ENCODE data around the gene SLC25A29. TPM values are rescaled to one million over a fixed set of nuclear protein-coding genes. Genes with fewer than 3 reads are reported as not detected.
A peak's percentile ranks its signal among the peaks of the same experiment; 100 is the strongest.

The SLC25A29 gene
- total and polyA plus RNA-seq, 2 of the 13 experiments (the other 11 are each of a cell fraction or from before 2014, with no cell fraction given), result 12.2 to 17.2 TPM

DNA sequence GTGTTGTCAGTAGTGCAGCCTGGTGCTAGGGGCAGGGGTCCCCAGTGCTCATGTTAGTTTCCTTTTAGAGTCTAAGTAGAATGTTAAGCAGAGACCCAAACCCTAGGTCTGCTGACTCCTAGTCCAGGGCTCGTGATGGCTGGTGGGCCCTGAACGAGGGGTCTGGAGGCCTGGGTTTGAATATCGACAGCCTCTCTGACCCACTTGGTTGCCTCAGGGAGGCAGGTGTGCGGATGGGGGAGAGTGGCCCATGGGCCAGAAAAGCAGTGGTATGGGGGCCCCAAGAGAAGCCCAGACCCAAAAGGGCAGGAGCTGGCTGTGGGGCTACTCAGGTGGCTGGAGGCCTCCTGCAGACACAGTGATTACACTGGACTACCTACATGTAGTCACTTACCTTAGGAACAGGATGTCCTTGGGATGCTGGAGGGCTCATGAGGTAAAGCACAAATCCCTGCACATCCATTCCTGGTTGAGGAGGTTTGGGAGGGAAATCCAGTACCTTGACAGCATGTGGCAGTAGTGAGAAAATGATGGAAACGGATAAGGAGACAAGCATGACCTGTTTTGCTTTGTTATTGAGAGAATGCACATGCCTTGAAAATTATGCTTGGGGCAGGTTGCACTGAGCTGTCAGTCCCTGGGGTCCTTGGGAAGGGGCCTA lies 1.7 kb upstream of the SLC25A29 start (continued):
- TF ChIP-seq ZNF407 (CRISPR knock-in tag; IDR thresholded peaks at IDR 0.05; ENCODE audit: not compliant biosample characterization) (no peak), JUND (CRISPR knock-in tag; IDR thresholded peaks at IDR 0.05) (no peak), ZNF546 (CRISPR knock-in tag; conservative IDR thresholded peaks at IDR 0.05) (0 out of 2 replicates have a peak, but pooled peaks have one; percentile 27), SOX5 (CRISPR knock-in tag; IDR thresholded peaks at IDR 0.05; ENCODE audit: borderline replicate concordance) (no peak), ZHX2 (IDR thresholded peaks at IDR 0.05; ENCODE audit: low read depth) (no peak), ZHX2 (CRISPR knock-in tag; IDR thresholded peaks at IDR 0.05; ENCODE audit: borderline replicate concordance) (no peak), ZNF83 (CRISPR knock-in tag; IDR thresholded peaks at IDR 0.05; ENCODE audit: borderline replicate concordance) (0 out of 2 replicates have a peak, but pooled peaks have one; percentile 46), SMAD1 (CRISPR knock-in tag; IDR thresholded peaks at IDR 0.05; ENCODE audit: borderline replicate concordance, low read depth) (no peak)
- TF ChIP-seq, protein P1, sequence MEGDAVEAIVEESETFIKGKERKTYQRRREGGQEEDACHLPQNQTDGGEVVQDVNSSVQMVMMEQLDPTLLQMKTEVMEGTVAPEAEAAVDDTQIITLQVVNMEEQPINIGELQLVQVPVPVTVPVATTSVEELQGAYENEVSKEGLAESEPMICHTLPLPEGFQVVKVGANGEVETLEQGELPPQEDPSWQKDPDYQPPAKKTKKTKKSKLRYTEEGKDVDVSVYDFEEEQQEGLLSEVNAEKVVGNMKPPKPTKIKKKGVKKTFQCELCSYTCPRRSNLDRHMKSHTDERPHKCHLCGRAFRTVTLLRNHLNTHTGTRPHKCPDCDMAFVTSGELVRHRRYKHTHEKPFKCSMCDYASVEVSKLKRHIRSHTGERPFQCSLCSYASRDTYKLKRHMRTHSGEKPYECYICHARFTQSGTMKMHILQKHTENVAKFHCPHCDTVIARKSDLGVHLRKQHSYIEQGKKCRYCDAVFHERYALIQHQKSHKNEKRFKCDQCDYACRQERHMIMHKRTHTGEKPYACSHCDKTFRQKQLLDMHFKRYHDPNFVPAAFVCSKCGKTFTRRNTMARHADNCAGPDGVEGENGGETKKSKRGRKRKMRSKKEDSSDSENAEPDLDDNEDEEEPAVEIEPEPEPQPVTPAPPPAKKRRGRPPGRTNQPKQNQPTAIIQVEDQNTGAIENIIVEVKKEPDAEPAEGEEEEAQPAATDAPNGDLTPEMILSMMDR (CRISPR knock-in tag; IDR thresholded peaks at IDR 0.05), result 0 out of 2 replicates have a peak, but pooled peaks have one; percentile 7
- TF ChIP-seq, protein P2, sequence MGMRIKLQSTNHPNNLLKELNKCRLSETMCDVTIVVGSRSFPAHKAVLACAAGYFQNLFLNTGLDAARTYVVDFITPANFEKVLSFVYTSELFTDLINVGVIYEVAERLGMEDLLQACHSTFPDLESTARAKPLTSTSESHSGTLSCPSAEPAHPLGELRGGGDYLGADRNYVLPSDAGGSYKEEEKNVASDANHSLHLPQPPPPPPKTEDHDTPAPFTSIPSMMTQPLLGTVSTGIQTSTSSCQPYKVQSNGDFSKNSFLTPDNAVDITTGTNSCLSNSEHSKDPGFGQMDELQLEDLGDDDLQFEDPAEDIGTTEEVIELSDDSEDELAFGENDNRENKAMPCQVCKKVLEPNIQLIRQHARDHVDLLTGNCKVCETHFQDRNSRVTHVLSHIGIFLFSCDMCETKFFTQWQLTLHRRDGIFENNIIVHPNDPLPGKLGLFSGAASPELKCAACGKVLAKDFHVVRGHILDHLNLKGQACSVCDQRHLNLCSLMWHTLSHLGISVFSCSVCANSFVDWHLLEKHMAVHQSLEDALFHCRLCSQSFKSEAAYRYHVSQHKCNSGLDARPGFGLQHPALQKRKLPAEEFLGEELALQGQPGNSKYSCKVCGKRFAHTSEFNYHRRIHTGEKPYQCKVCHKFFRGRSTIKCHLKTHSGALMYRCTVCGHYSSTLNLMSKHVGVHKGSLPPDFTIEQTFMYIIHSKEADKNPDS (CRISPR knock-in tag; IDR thresholded peaks at IDR 0.05), result no peak
